WERI-Rb-1 (cell line): ENCODE data around the gene PMF1.

ENCODE experiments used
- DNase-seq: peaks from one replicate; pipeline ENCODE4 v3.0.0-alpha.2; 2020
- H3K27ac ChIP-seq: fragments of 250-450 bp; sonication (Bioruptor Pico); 2 replicates; pipeline ENCODE4 v1.5.1; 2020; ENCODE audit warnings: mild to moderate bottlenecking, moderate library complexity
- H3K27me3 ChIP-seq: fragments of 250-450 bp; sonication (Bioruptor Pico); 2 replicates; pipeline ENCODE4 v1.5.1; 2021; ENCODE audit warnings: mild to moderate bottlenecking, low read depth, moderate library complexity; ENCODE audit not compliant: insufficient read depth, severe bottlenecking
- H3K36me3 ChIP-seq: fragments of 250-450 bp; sonication (Bioruptor Pico); 2 replicates; pipeline ENCODE4 v1.5.1; 2020; ENCODE audit warnings: mild to moderate bottlenecking, moderate library complexity
- H3K4me3 ChIP-seq: 2 replicates; pipeline ENCODE4 v1.5.1; 2011; ENCODE audit warnings: low read depth, mild to moderate bottlenecking, control low read depth, low read length
- H3K9me3 ChIP-seq: fragments of 250-450 bp; sonication (Bioruptor Pico); 2 replicates; pipeline ENCODE4 v1.5.1; 2021; ENCODE audit warnings: mild to moderate bottlenecking, moderate library complexity; ENCODE audit not compliant: severe bottlenecking
- TF ChIP-seq, protein P1 (sequence below): IDR thresholded peaks from 2 replicates; pipeline ENCODE4 v1.5.1; 2011; ENCODE audit warnings: low read depth, mild to moderate bottlenecking, control low read depth, inconsistent platforms, low read length

PMF1 gene, protein sequence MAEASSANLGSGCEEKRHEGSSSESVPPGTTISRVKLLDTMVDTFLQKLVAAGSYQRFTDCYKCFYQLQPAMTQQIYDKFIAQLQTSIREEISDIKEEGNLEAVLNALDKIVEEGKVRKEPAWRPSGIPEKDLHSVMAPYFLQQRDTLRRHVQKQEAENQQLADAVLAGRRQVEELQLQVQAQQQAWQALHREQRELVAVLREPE

DNA sequence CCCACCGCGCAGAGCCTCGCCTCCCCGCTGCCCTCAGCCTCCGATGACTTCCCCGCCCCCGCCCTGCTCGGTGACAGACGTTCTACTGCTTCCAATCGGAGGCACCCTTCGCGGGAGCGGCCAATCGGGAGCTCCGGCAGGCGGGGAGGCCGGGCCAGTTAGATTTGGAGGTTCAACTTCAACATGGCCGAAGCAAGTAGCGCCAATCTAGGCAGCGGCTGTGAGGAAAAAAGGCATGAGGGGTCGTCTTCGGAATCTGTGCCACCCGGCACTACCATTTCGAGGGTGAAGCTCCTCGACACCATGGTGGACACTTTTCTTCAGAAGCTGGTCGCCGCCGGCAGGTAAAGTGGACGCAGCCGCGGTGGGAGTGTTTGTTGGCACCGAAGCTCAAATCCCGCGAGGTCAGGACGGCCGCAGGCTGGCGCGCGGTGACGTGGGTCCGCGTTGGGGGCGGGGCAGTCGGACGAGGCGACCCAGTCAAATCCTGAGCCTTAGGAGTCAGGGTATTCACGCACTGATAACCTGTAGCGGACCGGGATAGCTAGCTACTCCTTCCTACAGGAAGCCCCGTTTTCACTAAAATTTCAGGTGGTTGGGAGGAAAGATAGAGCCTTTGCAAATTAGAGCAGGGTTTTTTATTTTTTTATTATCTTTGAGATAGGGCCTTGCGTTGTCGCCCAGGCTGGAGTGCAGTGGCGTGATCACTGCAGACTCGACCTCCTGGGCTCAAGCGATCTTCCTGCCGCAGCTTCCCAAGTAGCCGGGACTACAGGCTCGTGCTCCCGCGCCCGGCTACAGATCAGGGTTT is at the start of gene PMF1:
Gene PMF1 (plus strand): TSS at position 175 of the 811 bp plus-strand sequence. CDS start 9 bp downstream, at position 184.
- H3K4me3 ChIP-seq = peak within 1 kb of the TSS; percentile 81
- H3K27me3 ChIP-seq = no peaks in the 10 kb centered on the region
- peak within 1 kb of the TSS; percentile 98 for H3K27ac ChIP-seq
- peak; percentile 100 for DNase-seq
- H3K9me3 ChIP-seq = no peaks in the 10 kb centered on the region
- peaks cover 51% of the 10 kb centered on the region for H3K36me3 ChIP-seq
- TF ChIP-seq, protein P1, sequence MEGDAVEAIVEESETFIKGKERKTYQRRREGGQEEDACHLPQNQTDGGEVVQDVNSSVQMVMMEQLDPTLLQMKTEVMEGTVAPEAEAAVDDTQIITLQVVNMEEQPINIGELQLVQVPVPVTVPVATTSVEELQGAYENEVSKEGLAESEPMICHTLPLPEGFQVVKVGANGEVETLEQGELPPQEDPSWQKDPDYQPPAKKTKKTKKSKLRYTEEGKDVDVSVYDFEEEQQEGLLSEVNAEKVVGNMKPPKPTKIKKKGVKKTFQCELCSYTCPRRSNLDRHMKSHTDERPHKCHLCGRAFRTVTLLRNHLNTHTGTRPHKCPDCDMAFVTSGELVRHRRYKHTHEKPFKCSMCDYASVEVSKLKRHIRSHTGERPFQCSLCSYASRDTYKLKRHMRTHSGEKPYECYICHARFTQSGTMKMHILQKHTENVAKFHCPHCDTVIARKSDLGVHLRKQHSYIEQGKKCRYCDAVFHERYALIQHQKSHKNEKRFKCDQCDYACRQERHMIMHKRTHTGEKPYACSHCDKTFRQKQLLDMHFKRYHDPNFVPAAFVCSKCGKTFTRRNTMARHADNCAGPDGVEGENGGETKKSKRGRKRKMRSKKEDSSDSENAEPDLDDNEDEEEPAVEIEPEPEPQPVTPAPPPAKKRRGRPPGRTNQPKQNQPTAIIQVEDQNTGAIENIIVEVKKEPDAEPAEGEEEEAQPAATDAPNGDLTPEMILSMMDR = no peak

DNA sequence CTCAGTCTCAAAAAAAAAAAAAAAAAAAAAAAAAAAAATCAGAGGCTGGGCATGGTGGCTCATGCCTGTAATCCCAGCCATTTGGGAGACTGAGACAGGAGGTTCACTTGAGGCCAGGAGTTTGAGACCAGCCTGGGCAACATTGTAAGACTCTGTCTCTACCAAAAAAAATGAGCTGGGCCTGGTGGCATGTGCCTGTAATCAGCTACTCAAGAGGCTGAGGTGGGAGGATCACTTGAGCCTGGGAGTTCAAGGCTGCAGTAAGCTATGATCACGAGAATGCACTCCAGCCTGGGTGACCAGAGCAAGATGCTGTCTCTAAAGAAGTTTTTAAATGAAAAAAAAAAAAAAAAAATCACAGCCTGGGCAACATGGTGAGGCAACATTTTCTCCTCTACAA is 49.1 kb upstream of the PMF1 start:
- no peak for DNase-seq
- Histone ChIP-seq H3K36me3 (no peaks in the 10 kb centered on the region), H3K27me3 (no peaks in the 10 kb centered on the region), H3K9me3 (peaks cover 7% of the 10 kb centered on the region), H3K4me3 (no peak overlapping the region), H3K27ac (no peak overlapping the region)
- TF ChIP-seq, protein P1 = no peak

DNA sequence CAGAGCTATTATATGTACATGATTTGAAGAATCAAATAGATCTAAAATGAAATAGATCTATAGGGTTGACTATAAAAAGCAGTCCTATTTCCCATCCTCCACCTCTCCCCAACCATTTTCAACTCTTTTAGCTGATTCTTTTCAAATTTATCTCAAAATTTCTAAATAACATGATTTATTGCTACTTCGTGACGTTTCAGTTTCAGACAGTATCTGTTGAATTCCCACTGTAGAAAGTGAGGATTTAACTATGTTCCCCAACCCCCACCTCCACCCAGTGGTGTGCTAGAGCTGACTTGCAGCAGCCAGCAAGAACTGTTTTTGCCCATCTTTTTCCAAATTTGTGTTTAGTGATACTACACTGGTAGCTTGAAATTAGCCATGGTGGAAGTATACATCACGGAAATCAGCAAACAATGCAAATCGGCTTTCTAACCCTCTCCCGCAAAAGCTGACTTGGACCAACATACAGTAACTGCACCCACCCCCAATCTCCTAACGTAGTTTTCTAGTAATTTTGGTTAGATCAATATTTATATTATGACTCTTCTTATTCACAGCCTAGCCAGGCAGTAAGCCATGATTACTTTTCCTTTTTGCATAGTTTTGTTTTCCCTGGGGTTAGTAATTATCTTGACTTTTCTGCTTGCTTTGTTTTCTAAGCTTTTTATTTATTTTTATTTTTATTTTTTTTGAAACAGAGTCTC is 48.5 kb upstream of the PMF1 start:
- H3K9me3 ChIP-seq = peaks cover 7% of the 10 kb centered on the region
- H3K36me3 ChIP-seq = no peaks in the 10 kb centered on the region
- no peak overlapping the region for H3K27ac ChIP-seq
- no peak for DNase-seq
- no peak overlapping the region for H3K4me3 ChIP-seq
- no peaks in the 10 kb centered on the region for H3K27me3 ChIP-seq
- TF ChIP-seq, protein P1 = no peak

DNA sequence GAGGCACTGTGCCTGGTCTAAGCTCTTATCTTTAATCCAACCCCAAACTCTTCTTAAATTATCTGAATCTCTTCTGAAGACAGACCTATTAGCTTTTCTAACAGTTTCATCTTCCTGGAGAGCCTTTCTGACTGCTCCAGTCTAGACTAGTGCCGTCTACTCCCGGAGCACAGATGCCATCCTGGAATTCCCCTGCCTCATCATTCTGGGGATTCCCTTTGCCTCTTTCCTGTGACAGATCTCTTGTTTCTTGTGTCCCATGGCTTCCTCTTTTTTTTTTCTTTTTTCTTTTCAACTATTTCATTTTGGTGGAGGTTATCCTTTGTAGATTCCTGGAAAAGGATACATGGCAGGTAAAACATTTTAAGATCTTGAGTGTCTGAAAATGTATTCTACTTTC is 47.7 kb upstream of the PMF1 start:
- Histone ChIP-seq H3K4me3 (no peak overlapping the region), H3K27ac (no peak overlapping the region), H3K36me3 (no peaks in the 10 kb centered on the region), H3K9me3 (peaks cover 7% of the 10 kb centered on the region), H3K27me3 (no peaks in the 10 kb centered on the region)
- TF ChIP-seq, protein P1 = no peak
- DNase-seq = no peak

DNA sequence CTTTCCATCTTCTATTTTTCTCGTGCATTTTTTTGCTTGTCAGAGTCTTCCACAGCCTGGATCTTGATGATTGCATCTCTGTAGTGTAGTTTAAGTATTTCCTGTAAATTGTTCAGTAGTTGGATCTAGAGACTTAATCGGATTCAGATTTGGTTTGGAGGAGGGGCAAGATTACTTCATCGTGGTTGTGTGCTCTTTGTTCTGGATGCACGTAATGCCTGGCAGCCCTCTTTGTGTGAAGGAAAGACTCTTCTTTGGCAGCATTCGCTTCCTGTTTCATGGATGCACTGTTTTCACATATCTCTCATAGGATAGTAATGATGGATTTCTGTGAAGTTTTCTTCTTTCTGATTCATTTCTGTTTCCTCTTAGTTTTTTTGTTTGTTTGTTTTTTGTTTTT is 45.3 kb upstream of the PMF1 start:
- Histone ChIP-seq H3K9me3 (peaks cover 7% of the 10 kb centered on the region), H3K4me3 (no peak overlapping the region), H3K27ac (peak overlapping the region; percentile 37), H3K36me3 (no peaks in the 10 kb centered on the region), H3K27me3 (no peaks in the 10 kb centered on the region)
- TF ChIP-seq, protein P1 = no peak
- DNase-seq = no peak
